Transverse colon (tissue), 4 donors: Measurements from ENCODE around the gene KCNMB1.

Source experiments
- CTCF ChIP-seq, 5 experiments: fragments of 200-600 bp in 3 of 5; fragments of 450-650 bp in 2 of 5; sonication (generic) in 3 of 5; IDR thresholded peaks; 1 replicate in 2 of 5; 2 replicates in 3 of 5; pipeline ENCODE4 v1.5.1; 2016 to 2017; ENCODE audit warnings: antibody characterized with exemption in 5 of 5, inconsistent platforms in 3 of 5, mild to moderate bottlenecking in 2 of 5, moderate library complexity in 1 of 5
- EP300 ChIP-seq: sonication (generic); formaldehyde crosslinking; IDR thresholded peaks from one replicate; pipeline ENCODE4 v1.6.1; 2017; ENCODE audit warnings: antibody characterized with exemption, low read depth
- POLR2A ChIP-seq: fragments of 450-650 bp; IDR thresholded peaks from one replicate; pipeline ENCODE4 v1.6.1; 2016; ENCODE audit warnings: antibody characterized with exemption, mild to moderate bottlenecking, moderate library complexity
- POLR2AphosphoS5 ChIP-seq, 3 donors: sonication (generic); formaldehyde crosslinking; IDR thresholded peaks; one replicate each; pipeline ENCODE4 v1.6.1; 2016; ENCODE audit warnings: antibody characterized with exemption in 3 of 3

GRCh38 chr5:170434966-170435605 lies 45.9 kb upstream of the KCNMB1 start:
- peak; percentile 79 to 95 (median 94) for TF ChIP-seq CTCF (IDR thresholded peaks at IDR 0.05)
- no peak for TF ChIP-seq POLR2A
- TF ChIP-seq POLR2AphosphoS5 (IDR thresholded peaks at IDR 0.05): no peak
- TF ChIP-seq EP300: no peak
